ENCODE data around the gene OR52B2.

- TF ChIP-seq EP300 (IDR thresholded peaks at IDR 0.05): no peak
- no peak for TF ChIP-seq CTCF (IDR thresholded peaks at IDR 0.05)
Observed at GRCh38 chr11:6216501-6216900, 46.4 kb upstream of the OR52B2 start.
